Adrenal gland (tissue), 5 donors: ENCODE data around the gene YPEL5.

ENCODE experiments used
- POLR2A ChIP-seq, 2 donors: fragments of 450-650 bp; IDR thresholded peaks; one replicate each; pipeline ENCODE4 v1.6.1; 2017; ENCODE audit warnings: antibody characterized with exemption in 2 of 2, mild to moderate bottlenecking in 2 of 2, moderate library complexity in 1 of 2
- TF ChIP-seq, protein P1 (sequence below), 6 experiments: fragments of 450-650 bp in 4 of 6; fragments of 200-600 bp in 2 of 6; sonication (generic) in 1 of 6; IDR thresholded peaks; 1 replicate in 5 of 6; 2 replicates in 1 of 6; pipeline versions ENCODE4 v1.5.1 to v1.8.0; 2016 to 2021; ENCODE audit warnings: antibody characterized with exemption in 6 of 6, mild to moderate bottlenecking in 2 of 6, moderate library complexity in 1 of 6
- donor health status: DM: no; HTN: no; CAD: no.

DNA sequence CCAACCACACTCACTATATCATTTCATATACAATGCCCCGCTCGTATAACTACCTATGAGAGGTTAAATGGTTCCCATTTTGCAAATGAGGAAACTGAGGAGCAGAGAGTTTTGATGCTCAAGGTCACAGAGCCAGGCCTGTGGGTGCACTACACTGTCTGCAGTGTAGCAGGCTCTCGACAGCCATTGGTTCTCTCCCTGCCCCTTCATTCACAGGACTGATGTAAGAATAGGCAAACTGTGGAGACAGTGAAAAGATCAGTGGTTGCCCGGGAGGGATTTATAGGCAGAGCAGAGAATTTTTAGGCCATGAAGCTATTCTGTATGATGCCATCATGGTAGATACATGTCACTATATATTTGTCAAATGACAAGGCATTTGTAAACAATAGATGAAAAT, 45.5 kb downstream of the YPEL5 start:
- TF ChIP-seq POLR2A (IDR thresholded peaks at IDR 0.05) = no peak
- TF ChIP-seq, protein P1, sequence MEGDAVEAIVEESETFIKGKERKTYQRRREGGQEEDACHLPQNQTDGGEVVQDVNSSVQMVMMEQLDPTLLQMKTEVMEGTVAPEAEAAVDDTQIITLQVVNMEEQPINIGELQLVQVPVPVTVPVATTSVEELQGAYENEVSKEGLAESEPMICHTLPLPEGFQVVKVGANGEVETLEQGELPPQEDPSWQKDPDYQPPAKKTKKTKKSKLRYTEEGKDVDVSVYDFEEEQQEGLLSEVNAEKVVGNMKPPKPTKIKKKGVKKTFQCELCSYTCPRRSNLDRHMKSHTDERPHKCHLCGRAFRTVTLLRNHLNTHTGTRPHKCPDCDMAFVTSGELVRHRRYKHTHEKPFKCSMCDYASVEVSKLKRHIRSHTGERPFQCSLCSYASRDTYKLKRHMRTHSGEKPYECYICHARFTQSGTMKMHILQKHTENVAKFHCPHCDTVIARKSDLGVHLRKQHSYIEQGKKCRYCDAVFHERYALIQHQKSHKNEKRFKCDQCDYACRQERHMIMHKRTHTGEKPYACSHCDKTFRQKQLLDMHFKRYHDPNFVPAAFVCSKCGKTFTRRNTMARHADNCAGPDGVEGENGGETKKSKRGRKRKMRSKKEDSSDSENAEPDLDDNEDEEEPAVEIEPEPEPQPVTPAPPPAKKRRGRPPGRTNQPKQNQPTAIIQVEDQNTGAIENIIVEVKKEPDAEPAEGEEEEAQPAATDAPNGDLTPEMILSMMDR (IDR thresholded peaks at IDR 0.05) = no peak
